Measurements from ENCODE around the gene CACNA1D.

Gene CACNA1D

DNA sequence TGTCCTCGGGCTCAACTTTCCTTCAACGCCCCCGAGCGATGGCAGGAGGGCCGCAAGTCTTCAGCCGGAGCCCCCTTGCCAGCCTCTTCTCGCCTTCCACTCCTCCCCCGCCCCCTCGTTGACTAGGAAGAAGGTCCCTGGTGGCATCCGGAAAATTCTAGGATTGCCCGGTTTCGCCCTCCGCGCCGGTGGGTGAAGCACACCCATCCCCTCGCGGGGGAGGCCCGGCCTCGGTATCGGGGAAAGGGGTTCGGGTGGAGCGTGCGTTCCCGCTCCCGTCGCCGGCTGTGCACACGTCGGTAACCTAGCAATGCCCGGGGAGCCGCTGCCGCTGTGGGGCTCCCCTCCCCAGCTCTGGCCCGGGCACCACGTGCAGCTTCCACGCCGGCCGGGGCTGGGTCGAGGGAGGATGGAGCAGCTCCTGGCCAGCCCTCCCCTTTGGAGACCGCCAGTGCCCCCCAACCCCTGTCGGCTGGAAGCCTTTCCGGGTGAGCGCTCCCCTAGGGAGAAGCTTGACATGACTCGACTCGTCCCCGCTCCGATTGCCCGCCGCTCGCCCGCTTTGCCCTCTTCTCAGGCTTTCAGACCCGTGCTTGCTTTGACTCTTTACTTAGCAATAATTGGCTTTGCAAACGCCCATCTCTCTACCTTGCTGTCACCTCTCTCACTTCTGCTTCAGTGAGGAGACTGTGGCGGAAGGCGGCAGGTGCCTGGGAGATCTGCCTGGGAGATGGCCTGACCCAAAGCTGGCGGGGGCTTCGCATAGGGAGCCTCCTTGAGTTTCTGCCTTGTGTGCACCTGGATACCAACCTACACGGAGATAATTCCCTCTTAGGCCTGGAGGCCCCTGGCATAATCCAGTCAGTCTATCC is 1.3 kb downstream of the CACNA1D start:
- no peak for DNase-seq

GRCh38 chr3:53496392-53496670 is 1.9 kb downstream of the CACNA1D start:
- no peak for DNase-seq

- no peak for DNase-seq
Observed at GRCh38 chr3:53496984-53497383, 2.6 kb downstream of the CACNA1D start.

DNA sequence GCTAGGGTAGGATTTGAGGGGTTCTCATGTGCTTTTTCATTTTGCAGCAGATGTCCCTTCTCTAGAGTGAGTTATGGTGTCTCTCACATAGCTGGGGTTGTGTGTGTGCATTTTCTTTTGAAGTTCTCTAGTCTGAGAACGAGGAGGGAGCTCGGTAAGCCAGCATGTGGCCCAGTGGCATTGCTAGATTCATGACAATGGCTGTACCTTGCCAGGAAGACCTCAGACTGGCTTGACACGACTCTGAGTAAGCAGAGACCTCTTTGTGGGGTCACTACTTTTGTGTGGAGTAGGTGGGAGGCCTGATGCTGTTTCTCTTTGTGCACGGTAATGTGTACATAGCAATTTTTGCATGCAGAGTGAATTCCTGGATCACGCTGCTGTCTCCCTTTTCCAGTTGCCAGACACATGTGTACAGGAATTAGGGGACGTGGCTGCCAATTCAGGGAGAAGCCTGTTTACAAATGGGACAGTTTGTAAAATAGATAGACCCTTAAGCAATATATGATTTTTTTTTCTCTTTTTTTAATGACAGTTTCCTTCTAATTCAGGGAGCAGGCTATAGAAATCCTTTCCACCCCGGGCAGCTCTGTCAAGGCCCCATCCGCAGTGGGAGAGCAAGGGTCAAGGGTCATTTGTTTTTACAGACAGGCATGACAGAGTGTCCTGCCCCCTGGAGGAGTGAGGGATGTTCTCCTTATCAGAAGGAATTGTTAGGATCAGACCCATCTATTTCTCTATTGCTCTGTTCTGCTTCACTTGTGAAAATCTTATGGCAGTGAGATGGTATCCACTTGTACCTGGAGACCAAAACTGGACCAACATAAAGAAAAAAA is 4.6 kb downstream of the CACNA1D start:
- no peak for DNase-seq

DNA sequence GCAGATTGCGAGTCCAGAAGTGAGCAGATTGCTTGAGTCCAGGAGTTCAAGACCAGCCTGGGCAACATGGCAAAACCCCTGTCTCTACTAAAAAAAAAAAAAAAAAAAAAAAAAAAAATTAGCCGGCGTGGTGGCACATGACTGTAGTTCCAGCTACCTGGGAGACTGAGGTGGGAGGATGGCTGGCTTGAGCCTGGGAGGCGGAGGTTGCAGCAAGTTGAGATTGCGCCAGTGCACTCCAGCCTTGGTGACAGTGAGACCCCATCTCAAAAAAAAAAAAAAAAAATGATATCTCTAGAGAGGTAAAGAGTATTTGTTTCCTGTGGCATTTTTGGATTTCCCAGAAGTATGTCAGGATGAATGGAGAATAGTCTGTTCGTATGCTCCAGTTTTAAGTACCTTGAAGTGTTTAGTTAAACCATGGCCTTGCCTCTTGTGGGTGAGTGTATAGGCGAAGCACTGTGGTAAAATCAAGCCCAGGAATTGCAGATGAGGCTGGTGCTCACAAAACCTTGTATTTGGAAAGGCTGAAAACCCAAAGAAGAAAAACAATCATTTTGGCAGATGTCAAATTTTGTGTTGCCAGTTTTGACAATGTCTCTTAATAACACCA is 5.9 kb downstream of the CACNA1D start:
- DNase-seq = no peak

- DNase-seq = no peak
Observed at GRCh38 chr3:53501178-53501577, 6.8 kb downstream of the CACNA1D start.

DNA sequence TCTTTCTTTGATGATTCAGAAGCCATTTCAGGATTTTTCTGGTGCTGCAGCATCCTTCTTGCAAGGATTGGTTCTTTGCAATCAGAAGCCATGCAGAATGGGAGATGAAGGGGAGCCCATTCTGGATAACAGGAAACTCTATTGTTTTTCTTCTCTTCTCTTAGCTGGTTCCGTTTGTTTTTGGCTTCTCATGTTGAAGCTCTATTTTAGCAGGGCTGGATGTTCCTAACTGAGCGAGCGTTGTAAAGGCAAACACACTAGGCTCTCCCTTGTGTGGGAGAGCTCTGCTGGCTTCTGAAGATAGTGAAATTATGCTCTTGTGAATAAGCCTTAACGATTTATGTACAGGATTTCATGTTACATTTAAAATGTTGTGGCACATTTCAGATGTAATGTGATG is 8.3 kb downstream of the CACNA1D start:
- no peak for DNase-seq

GRCh38 chr3:53503195-53503594 is 8.8 kb downstream of the CACNA1D start:
- DNase-seq = no peak

DNA sequence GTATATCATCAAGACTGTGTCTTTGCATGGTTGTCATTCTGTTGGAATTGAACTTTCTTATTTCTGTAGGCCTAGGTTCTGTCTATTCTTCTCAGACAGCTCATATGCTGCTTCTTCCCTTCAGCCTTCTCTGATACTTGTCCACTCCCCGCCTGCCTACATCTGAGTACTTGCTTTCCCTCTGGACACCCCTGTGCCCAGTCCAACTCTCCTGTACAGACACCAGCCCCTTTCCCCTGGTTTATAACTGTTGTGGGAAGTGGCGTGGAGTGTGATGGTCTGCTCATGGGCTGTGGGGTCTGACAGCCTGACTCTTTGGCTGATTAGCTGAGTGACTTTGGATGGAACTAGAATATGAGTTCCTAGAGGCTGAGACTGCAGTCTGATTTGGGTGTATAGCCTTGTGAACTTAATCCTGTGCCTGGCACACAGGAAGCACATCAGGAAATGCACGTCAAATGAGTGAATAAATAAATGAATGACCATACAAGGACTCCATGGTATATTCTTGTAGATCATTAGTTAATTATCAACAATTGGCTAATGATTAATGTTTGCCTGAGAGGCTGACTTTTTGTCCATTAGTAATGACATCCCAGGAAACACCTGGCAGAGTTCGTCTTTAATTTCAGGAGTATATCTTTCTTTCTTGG is 11.8 kb downstream of the CACNA1D start:
- no peak for DNase-seq

DNA sequence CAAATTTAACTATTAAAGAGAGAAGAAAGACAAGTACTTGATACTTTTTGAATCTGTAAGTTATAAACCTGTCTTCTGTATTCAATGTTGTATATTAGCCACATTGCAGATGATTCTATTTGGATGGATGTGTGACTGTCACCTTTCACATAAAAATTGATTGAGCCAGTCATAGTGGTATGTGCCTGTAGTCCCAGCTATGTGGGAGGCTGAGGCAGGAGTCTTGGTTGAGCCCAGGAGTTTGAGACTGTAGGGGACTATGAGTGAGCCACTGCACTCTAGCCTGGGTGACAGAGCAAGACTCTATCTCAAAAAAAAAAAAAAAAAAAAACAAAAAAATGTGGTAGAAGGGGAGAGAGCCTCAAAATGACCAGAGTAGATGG is 12.3 kb downstream of the CACNA1D start:
- no peak for DNase-seq

DNA sequence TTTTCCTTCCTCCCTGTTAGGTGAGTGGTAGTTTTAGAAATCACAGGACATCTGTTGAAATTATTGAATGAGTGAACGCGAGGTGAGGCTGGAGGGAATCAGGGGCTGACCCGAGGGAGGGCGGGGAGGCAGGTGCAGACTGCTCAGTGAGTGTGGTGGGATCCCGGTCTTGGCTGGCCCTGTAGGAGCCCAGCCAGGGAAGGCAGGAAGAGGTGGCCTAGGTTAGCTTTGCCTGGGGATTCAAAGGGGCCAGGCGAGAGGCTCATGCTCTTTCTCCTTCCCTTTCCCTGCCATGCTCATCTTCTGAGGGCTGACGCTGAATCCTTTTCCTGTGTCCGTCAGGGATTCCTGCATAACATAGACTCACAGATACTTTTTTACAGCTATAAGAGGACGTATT is 15.1 kb downstream of the CACNA1D start:
- DNase-seq = no peak

DNA sequence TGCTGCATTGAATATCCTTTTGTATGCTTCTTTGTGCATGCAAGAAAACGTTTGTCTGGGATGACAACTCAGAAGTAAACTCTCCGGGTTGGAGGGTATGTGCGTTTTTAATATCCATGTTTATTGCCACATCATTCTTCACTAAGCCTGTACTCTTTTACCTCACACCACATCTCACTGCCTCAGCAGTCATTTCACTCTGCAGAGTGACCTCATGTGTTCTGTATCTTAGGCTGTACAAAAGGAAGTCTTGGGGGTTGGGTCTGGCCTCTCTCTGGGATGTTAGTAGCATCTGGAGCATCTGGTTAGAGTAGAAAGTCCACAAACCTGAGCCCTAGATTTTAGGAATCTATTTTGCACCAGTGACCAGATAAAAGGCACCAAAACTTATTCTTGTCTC is 16.1 kb downstream of the CACNA1D start:
- no peak for DNase-seq

DNA sequence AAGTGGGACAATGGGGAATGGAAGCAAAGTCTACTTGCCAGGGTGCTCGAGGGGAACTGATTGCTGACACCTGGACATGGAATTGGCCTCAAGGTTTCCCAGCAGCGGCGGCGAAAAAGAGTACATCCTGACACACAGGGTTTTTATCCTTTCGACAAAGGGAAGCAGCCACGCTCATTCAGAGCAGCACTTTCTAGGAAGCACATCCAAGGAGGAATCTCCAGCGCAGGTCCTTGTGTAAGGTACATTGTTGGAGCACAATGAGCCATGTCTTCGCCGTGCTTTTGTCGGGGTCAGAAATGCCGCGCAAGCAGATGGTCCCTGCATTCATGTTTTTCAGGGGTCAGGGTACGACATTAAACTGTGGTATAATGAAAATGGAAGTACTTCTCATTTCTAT is 16.8 kb downstream of the CACNA1D start:
- DNase-seq = no peak

- DNase-seq = no peak
Observed at GRCh38 chr3:53513556-53514190, 19.3 kb downstream of the CACNA1D start.

DNA sequence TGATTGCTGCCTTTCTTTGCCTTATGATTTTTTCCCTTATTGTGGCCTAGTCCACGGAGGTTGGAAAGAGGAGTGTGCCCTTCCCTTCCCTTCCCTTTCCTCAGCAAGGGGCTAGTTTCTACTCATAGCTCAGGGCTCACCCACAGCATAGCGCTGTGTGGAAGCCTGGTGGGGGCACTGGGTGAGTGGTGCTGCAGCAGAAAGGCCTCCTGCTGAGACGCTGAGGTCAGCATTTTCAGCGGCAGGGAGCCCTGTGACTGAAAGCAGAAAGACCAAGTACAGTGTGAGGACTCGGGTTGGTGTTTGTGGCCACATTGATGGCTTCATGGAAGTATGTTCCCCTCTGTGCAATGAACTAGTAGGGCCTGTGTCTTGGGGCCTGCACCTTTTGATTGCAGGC is 21.9 kb downstream of the CACNA1D start:
- no peak for DNase-seq

DNA sequence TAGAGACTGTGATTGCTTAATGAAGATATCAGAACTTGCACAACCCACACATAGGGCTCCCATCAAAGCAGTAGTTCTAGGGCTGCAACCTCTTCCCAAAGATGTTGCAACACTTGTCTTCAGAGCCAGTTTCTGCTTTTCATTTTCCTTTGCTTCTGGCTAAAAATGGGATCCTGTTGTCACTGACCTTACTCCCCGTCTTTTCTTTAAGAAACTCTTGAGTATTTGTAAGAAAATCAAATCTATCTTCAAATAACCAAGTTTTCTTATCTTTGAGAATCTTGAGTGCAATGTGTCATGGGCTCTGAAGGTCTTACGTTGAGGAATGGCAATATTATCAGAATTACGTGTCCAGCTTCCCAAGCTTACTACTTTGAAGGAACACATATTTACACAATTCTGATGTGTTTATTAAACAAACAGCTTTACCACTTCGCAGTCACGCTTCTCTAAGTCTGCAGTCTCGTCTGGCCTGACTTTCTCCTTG is 24.1 kb downstream of the CACNA1D start:
- no peak for DNase-seq

DNA sequence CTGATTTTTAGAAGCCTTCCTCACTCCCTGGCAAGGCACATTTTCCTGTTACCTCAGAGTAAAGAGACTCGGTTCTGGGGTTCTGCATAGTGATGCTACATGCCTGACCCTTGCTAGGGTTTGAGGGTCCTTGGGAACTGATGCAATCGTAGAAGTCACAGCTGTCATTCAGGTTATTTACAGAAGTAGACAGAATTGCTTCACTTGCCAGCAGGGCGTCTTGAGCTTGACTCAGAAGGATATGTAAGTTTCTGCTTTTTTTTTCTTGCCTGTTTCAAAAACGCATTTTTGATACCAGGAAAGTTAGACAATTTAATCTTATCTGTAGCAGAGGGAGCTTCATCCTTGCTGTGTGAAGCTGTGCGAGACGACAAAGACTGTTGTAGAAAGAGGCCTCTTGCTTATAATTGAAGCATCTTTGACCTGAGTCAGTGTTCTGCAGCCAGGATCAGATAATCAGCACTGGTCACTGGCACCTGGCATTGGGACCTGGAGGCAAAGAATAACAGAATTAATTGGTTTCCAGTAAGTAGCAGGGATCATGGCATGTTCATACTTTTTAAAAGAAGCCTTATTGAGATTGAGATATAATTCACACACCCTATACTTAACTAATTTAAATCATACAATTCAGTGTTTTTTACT is 24.8 kb downstream of the CACNA1D start:
- no peak for DNase-seq

DNA sequence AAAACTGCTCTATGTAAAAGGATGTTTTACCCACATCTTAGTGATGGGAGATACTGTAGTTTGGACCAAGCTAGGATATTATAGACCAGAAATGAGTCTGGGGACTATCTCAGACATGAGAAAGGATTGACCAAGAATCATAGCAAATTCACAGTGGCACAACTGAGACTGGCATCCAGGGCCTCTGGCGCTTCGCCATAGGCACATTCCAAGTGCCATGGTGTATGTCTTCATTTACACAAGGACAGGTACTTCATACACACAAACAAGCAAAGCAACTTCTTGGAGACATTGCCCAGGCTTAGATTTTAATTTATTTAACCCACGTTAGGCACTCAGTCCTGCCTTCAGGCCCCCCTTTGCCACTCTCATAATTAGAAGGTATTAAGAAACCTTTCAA is 28.9 kb downstream of the CACNA1D start:
- no peak for DNase-seq

DNA sequence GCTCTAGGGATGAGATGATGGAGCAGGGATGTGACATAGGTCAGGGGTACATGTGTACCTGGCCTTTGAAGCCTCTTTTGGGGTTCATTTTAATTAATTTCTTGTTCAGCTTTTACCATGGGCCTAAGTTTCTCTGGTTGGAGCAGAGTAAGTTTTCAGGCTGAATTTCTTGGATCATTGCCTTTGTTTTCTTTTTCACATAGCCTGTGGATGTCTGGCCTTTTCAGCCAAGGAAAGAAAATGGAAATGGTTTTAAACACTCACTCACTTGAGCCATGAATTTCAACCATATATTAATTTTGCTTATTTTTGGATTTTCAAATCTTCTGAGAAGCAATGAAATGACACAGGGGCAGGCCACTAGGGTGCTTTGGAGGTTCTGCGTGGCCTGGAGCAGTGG is 30.2 kb downstream of the CACNA1D start:
- no peak for DNase-seq

- peak; percentile 4 for DNase-seq
Observed at GRCh38 chr3:53525765-53526703, 31.6 kb downstream of the CACNA1D start.

- no peak for DNase-seq
Observed at GRCh38 chr3:53526704-53527055, 32.3 kb downstream of the CACNA1D start.
